ENCODE data around the gene PAF1. TPM values are rescaled to one million over a fixed set of nuclear protein-coding genes. Genes with fewer than 3 reads are reported as not detected.
A peak's percentile ranks its signal among the peaks of the same experiment; 100 is the strongest.
"Not testable (repeated sequence)": the region's sequence is repeated elsewhere in the genome, so short reads cannot be mapped to it uniquely, and the experiment has no call there.

PAF1 gene
- total RNA-seq, 1 donor from 2014 or later, result 57.3 TPM

DNA sequence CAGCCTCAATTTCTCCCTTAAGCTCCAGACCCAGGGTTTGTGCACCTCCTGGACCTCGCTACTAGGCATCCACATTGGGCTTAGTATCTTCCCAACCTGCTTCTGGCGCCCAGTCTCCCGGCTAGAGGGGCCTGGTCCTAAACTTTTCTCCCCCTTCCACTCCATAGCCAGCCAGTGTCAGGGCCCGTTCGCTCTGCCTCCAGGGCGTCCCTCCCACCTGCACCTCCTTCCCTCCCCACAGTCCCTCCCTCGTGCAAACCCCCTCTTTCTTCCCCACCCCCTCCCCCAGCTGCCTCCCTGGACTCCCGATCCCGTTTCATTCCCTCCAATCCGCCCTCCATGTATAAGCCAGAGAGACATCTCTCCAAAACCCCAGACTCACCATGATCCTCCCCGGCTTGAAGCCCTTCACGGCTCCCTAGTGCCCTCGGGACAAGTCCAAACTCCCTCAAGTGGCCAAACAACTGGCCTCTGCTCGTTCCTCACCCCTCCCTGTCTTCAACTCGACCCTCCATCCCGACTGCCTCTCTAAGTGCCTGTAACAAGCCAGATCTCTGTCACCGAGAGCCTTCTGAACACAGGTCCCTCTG, 49.7 kb downstream of the PAF1 start:
- Mint-ChIP-seq H3K9me3 (no peaks in the 10 kb centered on the region), H3K27me3 (ENCODE audit: insufficient read depth) (no peaks in the 10 kb centered on the region), H3K27ac (peak overlapping the region; percentile 96), H3K4me3 (peak overlapping the region; percentile 99), H3K4me1 (ENCODE audit: low read depth) (peaks cover 78% of the 10 kb centered on the region), H3K36me3 (ENCODE audit: low read depth) (peaks cover 26% of the 10 kb centered on the region)
- DNase-seq (ENCODE audit: low spot score), result no peak
- intact Hi-C loops (cut with micrococcal nuclease), result loop anchor here (1.0 to 5.0 kb wide), 4 partner anchors 50 to 489 kb away; partner anchors contain the start of genes EID2B, MED29, PAF1 and PAK4

DNA sequence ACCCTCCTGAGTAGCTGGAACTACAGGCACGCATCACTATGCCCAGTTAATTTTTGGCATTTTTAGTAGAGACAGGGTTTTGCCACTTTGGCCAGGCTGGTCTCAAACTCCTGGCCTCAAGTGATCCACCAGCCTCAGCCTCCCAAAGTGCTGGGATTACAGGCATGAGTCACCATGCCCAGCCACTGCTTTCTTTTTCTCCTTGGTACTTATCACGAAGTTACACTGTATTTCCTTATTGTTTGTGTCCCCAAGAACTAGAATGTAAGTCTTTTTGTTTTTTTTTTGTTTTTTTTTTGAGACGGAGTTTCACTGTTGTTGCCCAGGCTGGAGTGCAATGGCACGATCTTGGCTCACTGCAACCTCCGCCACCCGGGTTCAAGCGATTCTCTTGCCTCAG, 50.8 kb downstream of the PAF1 start:
- DNase-seq (ENCODE audit: low spot score); H3K27me3 Mint-ChIP-seq (ENCODE audit: insufficient read depth); H3K9me3 Mint-ChIP-seq: not testable (repeated sequence)
- peak overlapping the region; percentile 99 for H3K4me3 Mint-ChIP-seq
- H3K36me3 Mint-ChIP-seq (ENCODE audit: low read depth), result peaks cover 26% of the 10 kb centered on the region
- H3K4me1 Mint-ChIP-seq (ENCODE audit: low read depth), result peaks cover 75% of the 10 kb centered on the region
- peak overlapping the region; percentile 96 for H3K27ac Mint-ChIP-seq
- intact Hi-C loops (cut with micrococcal nuclease), result loop anchor here (2.0 to 5.0 kb wide), 2 partner anchors 193 to 488 kb away; partner anchors contain the start of gene EID2B

DNA sequence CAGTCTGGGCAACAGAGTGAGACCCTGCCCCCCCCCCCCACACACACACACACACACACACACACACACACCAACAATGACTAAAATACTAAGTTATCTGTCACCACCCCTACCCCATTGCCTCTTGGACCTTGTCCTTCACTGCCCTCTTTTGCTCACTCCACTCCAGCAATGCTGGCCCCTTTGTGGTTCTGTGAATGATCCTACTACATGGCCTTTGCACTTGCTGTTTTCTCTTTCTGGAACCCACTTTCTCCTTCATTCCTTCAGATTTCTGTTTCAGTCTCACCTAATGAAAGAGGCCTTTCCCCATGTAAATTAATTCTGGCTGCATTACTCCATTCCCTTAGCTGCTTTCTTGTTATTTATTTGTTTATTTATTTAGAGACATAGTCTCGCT, 51.2 kb downstream of the PAF1 start:
- H3K4me1 Mint-ChIP-seq (ENCODE audit: low read depth), result peaks cover 75% of the 10 kb centered on the region
- peak overlapping the region; percentile 99 for H3K4me3 Mint-ChIP-seq
- H3K27me3 Mint-ChIP-seq (ENCODE audit: insufficient read depth), result no peaks in the 10 kb centered on the region
- DNase-seq (ENCODE audit: low spot score), result no peak
- H3K27ac Mint-ChIP-seq, result peak overlapping the region; percentile 96
- H3K9me3 Mint-ChIP-seq, result no peaks in the 10 kb centered on the region
- H3K36me3 Mint-ChIP-seq (ENCODE audit: low read depth), result peaks cover 26% of the 10 kb centered on the region
- intact Hi-C loops (cut with micrococcal nuclease), result loop anchor here (2.0 to 10.0 kb wide), 3 partner anchors 193 to 487 kb away; partner anchors contain the start of genes EID2B and FBXO17

DNA sequence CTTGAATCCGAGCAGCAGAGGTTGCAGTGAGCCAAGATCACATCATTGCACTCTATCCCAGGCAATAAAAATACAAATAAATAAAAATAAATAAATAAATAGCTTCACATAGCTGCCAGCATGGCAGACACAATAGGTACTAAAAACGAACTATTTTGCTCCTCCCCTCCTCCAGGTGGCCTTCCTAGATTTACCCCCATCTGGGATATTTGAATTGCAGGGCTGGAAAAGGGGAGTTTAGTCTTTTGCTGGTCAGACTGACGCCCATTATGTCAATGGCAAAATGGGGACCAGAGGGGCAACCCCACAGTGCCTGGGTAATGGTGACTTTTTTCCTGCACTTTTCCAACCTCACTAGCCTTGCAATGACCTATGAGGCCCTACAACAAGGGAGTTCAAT, 54.4 kb downstream of the PAF1 start:
- DNase-seq (ENCODE audit: low spot score), result no peak
- intact Hi-C loops (cut with micrococcal nuclease), result loop anchor here (1.0 to 10.0 kb wide), 2 partner anchors 76 to 362 kb away; partner anchors contain the start of genes FBXO17 and PLEKHG2
- H3K9me3 Mint-ChIP-seq, result no peaks in the 10 kb centered on the region
- H3K27ac Mint-ChIP-seq, result peak overlapping the region; percentile 96
- peak overlapping the region; percentile 96 for H3K4me3 Mint-ChIP-seq
- H3K27me3 Mint-ChIP-seq (ENCODE audit: insufficient read depth), result no peaks in the 10 kb centered on the region
- H3K4me1 Mint-ChIP-seq (ENCODE audit: low read depth), result peaks cover 70% of the 10 kb centered on the region
- peaks cover 23% of the 10 kb centered on the region for H3K36me3 Mint-ChIP-seq (ENCODE audit: low read depth)

Other genes starting within 250 kb of the PAF1 start
- not detected in 2 replicates for gene NCCRP1, start 194.1 kb downstream of the PAF1 start, total RNA-seq
- gene SYCN, start 186.8 kb downstream of the PAF1 start, total RNA-seq, result not detected in 2 replicates
- gene IFNL3, start 146.1 kb downstream of the PAF1 start, total RNA-seq, result not detected in 2 replicates
- not detected in 2 replicates for gene IFNL4, start 142.2 kb downstream of the PAF1 start, total RNA-seq
- gene IFNL2, start 122.7 kb downstream of the PAF1 start, total RNA-seq, result not detected in 2 replicates
- 0.23 TPM in 1 of 2 replicates, not detected in the other for gene IFNL1, start 94.7 kb downstream of the PAF1 start, total RNA-seq
- 5.7 and 6.0 TPM in 2 replicates for gene LRFN1, start 70.2 kb downstream of the PAF1 start, total RNA-seq
- 355 and 359 TPM in 2 replicates for gene GMFG, start 55.1 kb downstream of the PAF1 start, total RNA-seq
- 71.3 and 71.8 TPM in 2 replicates for gene SAMD4B, start 48.7 kb downstream of the PAF1 start, total RNA-seq
- 37.5 and 45.8 TPM in 2 replicates for gene MED29, start 272 bp upstream of the PAF1 start, total RNA-seq
- gene ZFP36, start 15.7 kb upstream of the PAF1 start, total RNA-seq, result 31.2 and 32.0 TPM in 2 replicates
- gene PLEKHG2, start 21.6 kb upstream of the PAF1 start, total RNA-seq, result 43.9 and 47.3 TPM in 2 replicates
- gene RPS16, start 44.8 kb upstream of the PAF1 start, total RNA-seq, result 2,440 and 2,532 TPM in 2 replicates
- 200 and 203 TPM in 2 replicates for gene SUPT5H, start 54.5 kb upstream of the PAF1 start, total RNA-seq
- gene TIMM50, start 89.7 kb upstream of the PAF1 start, total RNA-seq, result 121 and 127 TPM in 2 replicates
- 1.6 and 2.1 TPM in 2 replicates for gene DLL3, start 107.8 kb upstream of the PAF1 start, total RNA-seq
- gene SELENOV, start 124.0 kb upstream of the PAF1 start, total RNA-seq, result not detected in 2 replicates
- 3.2 and 3.7 TPM in 2 replicates for gene EID2B, start 141.7 kb upstream of the PAF1 start, total RNA-seq
- gene EID2, start 149.1 kb upstream of the PAF1 start, total RNA-seq, result 17.0 and 17.6 TPM in 2 replicates
- gene LGALS13, start 211.4 kb upstream of the PAF1 start, total RNA-seq, result not detected in 2 replicates

Data from activated T-helper 1 cell treated with anti-CD3 and anti-CD28 coated beads, Interleukin-12 subunit alpha, Interleukin-12 subunit beta, Interleukin-2, Interleukin-4 antibody, amounts not matched to agents 30 ng/mL and 10 ng/mL and 1 ng/mL, durations not matched to agents 14 hours and 24 hours and 36 hours (primary cell).